Measurements from ENCODE around the gene CASP3.

The CASP3 gene

GRCh38 chr4:184649026-184649970 lies at the start of gene CASP3, which contains the start of gene PRIMPOL:
TSS of gene CASP3 (minus strand) at chr4:184649447. CDS start at chr4:184638453, 10,994 bp downstream.
TSS of gene PRIMPOL (plus strand) at chr4:184649738. CDS start at chr4:184657141, 7,403 bp downstream.
- Mint-ChIP-seq H3K4me1 (peaks cover 58% of the 10 kb centered on the region), H3K27me3 (no peaks in the 10 kb centered on the region), H3K9me3 (no peaks in the 10 kb centered on the region), H3K27ac (peak within 1 kb of the TSS; percentile 91 to 98), H3K4me3 (peak within 1 kb of the TSS; percentile 91 to 93)
- ATAC-seq (peak; percentile 91), DNase-seq (peak; percentile 94)

- DNase-seq (no peak), ATAC-seq (no peak)
- no peaks in the 10 kb centered on the region for H3K4me1 Mint-ChIP-seq
- no peaks in the 10 kb centered on the region for H3K27me3 Mint-ChIP-seq
- H3K4me3 Mint-ChIP-seq, result no peak overlapping the region
- no peak overlapping the region for H3K27ac Mint-ChIP-seq
- H3K9me3 Mint-ChIP-seq, result no peaks in the 10 kb centered on the region
These were observed 48.7 kb upstream of the CASP3 start for GRCh38 chr4:184697956-184698355.

- Mint-ChIP-seq H3K9me3 (no peaks in the 10 kb centered on the region), H3K4me3 (no peak overlapping the region)
- no peak for DNase-seq
These were observed 46.1 kb upstream of the CASP3 start for GRCh38 chr4:184695178-184695896.

GRCh38 chr4:184694412-184694956 lies 45.2 kb upstream of the CASP3 start:
- peak overlapping the region in 1 of 2 donors; percentile 27 for H3K27ac Mint-ChIP-seq
- no peaks in the 10 kb centered on the region for H3K4me1 Mint-ChIP-seq
- DNase-seq (no peak), ATAC-seq (no peak)
- H3K9me3 Mint-ChIP-seq, result no peaks in the 10 kb centered on the region
- H3K4me3 Mint-ChIP-seq, result no peak overlapping the region
- no peaks in the 10 kb centered on the region for H3K27me3 Mint-ChIP-seq

More at GRCh38 chr4:184695178-184695896, 46.1 kb upstream of the CASP3 start:
- ATAC-seq, result no peak
- Mint-ChIP-seq H3K27me3 (no peaks in the 10 kb centered on the region), H3K4me1 (no peaks in the 10 kb centered on the region), H3K27ac (peak overlapping the region in 1 of 2 donors; percentile 54)

GRCh38 chr4:184693056-184693455 lies 43.8 kb upstream of the CASP3 start:
- no peak overlapping the region for H3K4me3 Mint-ChIP-seq
- no peaks in the 10 kb centered on the region for H3K27me3 Mint-ChIP-seq
- no peaks in the 10 kb centered on the region for H3K9me3 Mint-ChIP-seq
- no peaks in the 10 kb centered on the region for H3K4me1 Mint-ChIP-seq
- H3K27ac Mint-ChIP-seq, result peak overlapping the region in 1 of 2 donors; percentile 78
- DNase-seq, result no peak
- ATAC-seq, result no peak

GRCh38 chr4:184689681-184690080 lies 40.4 kb upstream of the CASP3 start:
- Mint-ChIP-seq H3K27ac (peak overlapping the region in 1 of 2 donors; percentile 59), H3K4me1 (no peaks in the 10 kb centered on the region), H3K4me3 (no peak overlapping the region), H3K27me3 (no peaks in the 10 kb centered on the region), H3K9me3 (no peaks in the 10 kb centered on the region)
- no peak for ATAC-seq
- DNase-seq, result no peak

GRCh38 chr4:184688447-184688846 lies 39.2 kb upstream of the CASP3 start:
- Mint-ChIP-seq H3K4me3 (no peak overlapping the region), H3K27ac (no peak overlapping the region), H3K4me1 (no peaks in the 10 kb centered on the region), H3K9me3 (no peaks in the 10 kb centered on the region), H3K27me3 (no peaks in the 10 kb centered on the region)
- ATAC-seq (peak; percentile 64), DNase-seq (no peak)

GRCh38 chr4:184688005-184688404 lies 38.8 kb upstream of the CASP3 start:
- Mint-ChIP-seq H3K4me1 (no peaks in the 10 kb centered on the region), H3K27ac (no peak overlapping the region), H3K4me3 (no peak overlapping the region), H3K27me3 (no peaks in the 10 kb centered on the region), H3K9me3 (no peaks in the 10 kb centered on the region)
- ATAC-seq, result no peak
- DNase-seq, result no peak

GRCh38 chr4:184684491-184685189 lies 35.4 kb upstream of the CASP3 start:
- Mint-ChIP-seq H3K4me3 (no peak overlapping the region), H3K9me3 (no peaks in the 10 kb centered on the region), H3K27ac (peak overlapping the region in 1 of 2 donors; percentile 35), H3K4me1 (no peaks in the 10 kb centered on the region), H3K27me3 (no peaks in the 10 kb centered on the region)
- ATAC-seq (no peak), DNase-seq (no peak)

GRCh38 chr4:184681916-184682315 lies 32.7 kb upstream of the CASP3 start:
- no peaks in the 10 kb centered on the region for H3K27me3 Mint-ChIP-seq
- H3K4me3 Mint-ChIP-seq, result no peak overlapping the region
- ATAC-seq, result no peak
- no peak overlapping the region for H3K27ac Mint-ChIP-seq
- H3K9me3 Mint-ChIP-seq, result no peaks in the 10 kb centered on the region
- no peak for DNase-seq
- no peaks in the 10 kb centered on the region for H3K4me1 Mint-ChIP-seq

- H3K9me3 Mint-ChIP-seq, result no peaks in the 10 kb centered on the region
- no peaks in the 10 kb centered on the region for H3K4me1 Mint-ChIP-seq
- H3K27ac Mint-ChIP-seq, result no peak overlapping the region
- H3K27me3 Mint-ChIP-seq, result no peaks in the 10 kb centered on the region
- ATAC-seq (no peak), DNase-seq (no peak)
- H3K4me3 Mint-ChIP-seq, result no peak overlapping the region
These were observed 31.5 kb upstream of the CASP3 start for GRCh38 chr4:184680698-184681097.

GRCh38 chr4:184675821-184676492 lies 26.7 kb upstream of the CASP3 start:
- Mint-ChIP-seq H3K4me1 (no peaks in the 10 kb centered on the region), H3K27me3 (no peaks in the 10 kb centered on the region), H3K9me3 (no peaks in the 10 kb centered on the region), H3K27ac (no peak overlapping the region), H3K4me3 (no peak overlapping the region)
- no peak for DNase-seq
- ATAC-seq, result no peak

- no peak for DNase-seq
- ATAC-seq, result no peak
- H3K27me3 Mint-ChIP-seq, result no peaks in the 10 kb centered on the region
- H3K4me3 Mint-ChIP-seq, result no peak overlapping the region
- H3K4me1 Mint-ChIP-seq, result no peaks in the 10 kb centered on the region
- H3K27ac Mint-ChIP-seq, result no peak overlapping the region
- H3K9me3 Mint-ChIP-seq, result no peaks in the 10 kb centered on the region
These were observed 25.8 kb upstream of the CASP3 start for GRCh38 chr4:184675018-184675417.

- Mint-ChIP-seq H3K4me1 (peaks cover 3% of the 10 kb centered on the region), H3K27me3 (no peaks in the 10 kb centered on the region), H3K9me3 (no peaks in the 10 kb centered on the region), H3K27ac (no peak overlapping the region), H3K4me3 (no peak overlapping the region)
- no peak for ATAC-seq
- no peak for DNase-seq
These were observed 24.8 kb upstream of the CASP3 start for GRCh38 chr4:184674011-184674410.

GRCh38 chr4:184672741-184673140 lies 23.5 kb upstream of the CASP3 start:
- no peaks in the 10 kb centered on the region for H3K27me3 Mint-ChIP-seq
- ATAC-seq, result no peak
- DNase-seq, result no peak
- H3K4me1 Mint-ChIP-seq, result peaks cover 16% of the 10 kb centered on the region
- no peak overlapping the region for H3K4me3 Mint-ChIP-seq
- peak overlapping the region in 1 of 2 donors; percentile 81 for H3K27ac Mint-ChIP-seq
- H3K9me3 Mint-ChIP-seq, result no peaks in the 10 kb centered on the region

Data from stimulated activated naive CD8-positive, alpha-beta T cell treated with anti-CD3 and anti-CD28 coated beads, Interleukin-15, amount 100 ng/mL, for 72 hours (primary cell).